Activated CD4-positive, alpha-beta T cell treated with anti-CD3 and anti-CD28 coated beads for 48 hours (primary cell): ENCODE measurements around the gene BIN1.
"Not testable (repeated sequence)": the region's sequence is repeated elsewhere in the genome, so short reads cannot be mapped to it uniquely, and the experiment has no call there.

ENCODE experiments used
- DNase-seq: peaks from one replicate; pipeline ENCODE4 v3.0.0-alpha.2; 2020

BIN1 gene

GRCh38 chr2:127043367-127044164 lies 63.4 kb downstream of the BIN1 start:
- DNase-seq: no peak

DNA sequence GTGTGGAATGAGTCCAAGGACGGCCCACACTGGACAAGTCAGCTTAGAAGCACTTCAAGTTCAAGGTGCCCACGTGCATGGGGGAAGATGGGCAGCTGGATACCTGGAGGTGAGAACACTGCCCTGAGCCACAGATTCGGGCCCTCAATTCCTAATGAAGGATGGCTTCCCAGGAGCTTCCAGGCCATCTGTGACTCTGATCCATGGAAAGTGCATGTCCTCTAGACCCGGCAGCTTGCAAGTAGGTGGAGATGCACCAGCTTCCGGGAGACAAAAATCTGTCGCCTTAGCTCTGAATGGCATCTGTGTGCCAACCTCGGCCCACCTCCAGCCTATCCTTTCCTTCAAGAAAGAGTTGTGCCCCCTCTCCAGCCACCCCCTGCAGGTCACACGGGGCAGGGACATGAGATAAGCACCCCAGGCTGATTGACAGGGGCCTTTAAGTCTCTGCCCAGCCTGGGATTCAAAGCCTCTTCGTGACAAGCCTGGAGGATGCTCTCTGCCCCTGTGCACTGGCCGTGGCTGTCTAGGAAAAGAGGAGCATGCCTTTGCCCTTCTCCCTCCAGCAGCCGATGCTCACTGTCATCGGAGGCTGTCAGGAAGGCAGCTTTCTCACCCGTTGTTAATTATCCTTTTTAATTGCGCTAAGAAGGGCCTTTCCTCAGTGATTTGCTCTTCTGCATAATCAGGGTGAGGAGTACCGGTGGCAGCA lies 65.5 kb downstream of the BIN1 start:
- DNase-seq: no peak

DNA sequence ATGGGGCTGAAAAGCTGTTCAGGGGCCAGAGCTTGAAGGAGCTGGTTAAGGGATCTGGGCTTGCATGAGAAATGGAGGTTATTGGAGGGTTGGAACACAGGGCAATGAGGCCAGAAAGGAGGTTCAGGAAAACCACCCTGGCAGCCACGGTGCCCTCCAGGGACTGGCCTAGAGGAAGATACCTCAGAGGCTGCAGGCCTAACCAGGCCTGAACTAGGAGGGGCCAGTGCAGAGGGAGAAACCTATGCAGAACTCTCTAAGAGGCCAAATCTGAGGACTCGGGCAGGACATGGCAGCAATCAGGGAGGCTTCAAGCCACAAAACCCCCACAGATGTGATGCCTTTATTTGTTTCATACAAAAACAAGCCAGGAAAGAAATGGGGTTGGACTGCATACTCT lies 66.8 kb downstream of the BIN1 start:
- DNase-seq: no peak

- DNase-seq: no peak
These were observed 67.4 kb downstream of the BIN1 start for GRCh38 chr2:127039387-127040031.

DNA sequence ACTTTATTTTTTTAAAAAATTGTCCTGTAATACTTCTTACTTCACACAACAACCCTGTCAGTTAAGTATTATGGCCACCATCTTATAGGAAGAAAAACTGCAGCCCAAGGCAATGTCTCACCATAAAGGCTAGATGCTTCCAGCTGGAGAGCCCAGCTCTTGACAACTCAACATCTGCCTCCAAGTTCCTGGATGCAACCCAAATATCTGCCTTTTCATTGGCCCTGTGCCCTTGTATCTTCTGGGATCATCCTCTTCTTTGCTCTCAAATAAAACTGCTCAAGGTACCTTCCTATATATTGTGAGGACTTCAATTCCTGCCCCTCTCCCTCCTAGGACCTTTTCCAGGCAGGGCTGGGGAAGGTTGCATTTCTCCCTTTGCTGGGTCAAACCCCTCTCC lies 69.5 kb downstream of the BIN1 start:
- no peak for DNase-seq

DNA sequence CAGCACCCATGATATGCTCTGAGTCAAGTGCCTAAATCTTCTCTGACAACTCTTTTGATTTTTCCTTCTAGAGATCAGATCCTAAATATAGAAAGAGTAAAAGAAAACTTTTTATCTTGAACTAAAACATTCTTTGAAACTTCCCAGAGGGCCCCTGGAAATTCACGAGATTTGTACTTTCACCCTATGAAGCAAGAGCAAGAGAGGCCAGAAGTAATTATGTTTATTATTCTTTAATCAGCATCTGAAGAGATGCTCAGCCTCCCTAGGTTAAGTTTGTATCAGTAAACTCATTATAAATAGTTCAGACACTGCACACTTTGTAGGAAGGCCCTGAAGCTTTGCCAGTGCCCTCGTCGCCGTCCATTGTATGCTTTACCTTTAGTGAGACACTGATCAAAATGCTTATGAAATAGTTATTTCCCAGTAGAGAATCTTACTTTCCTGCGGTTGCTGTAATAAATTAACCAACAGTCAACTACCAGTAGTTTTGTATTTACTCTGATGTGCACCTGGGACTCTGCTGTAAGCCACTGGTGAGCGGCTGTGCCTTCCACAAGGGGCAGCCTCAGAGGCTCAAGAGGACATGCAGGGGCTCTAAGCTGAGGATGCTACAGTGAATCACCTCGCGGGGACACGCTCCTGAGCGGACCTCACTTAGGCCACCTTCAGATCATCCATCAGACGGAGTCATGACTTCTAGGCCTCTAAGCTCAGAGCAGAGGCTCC lies 71.9 kb downstream of the BIN1 start:
- no peak for DNase-seq

GRCh38 chr2:127034051-127034450 lies 72.9 kb downstream of the BIN1 start:
- no peak for DNase-seq

DNA sequence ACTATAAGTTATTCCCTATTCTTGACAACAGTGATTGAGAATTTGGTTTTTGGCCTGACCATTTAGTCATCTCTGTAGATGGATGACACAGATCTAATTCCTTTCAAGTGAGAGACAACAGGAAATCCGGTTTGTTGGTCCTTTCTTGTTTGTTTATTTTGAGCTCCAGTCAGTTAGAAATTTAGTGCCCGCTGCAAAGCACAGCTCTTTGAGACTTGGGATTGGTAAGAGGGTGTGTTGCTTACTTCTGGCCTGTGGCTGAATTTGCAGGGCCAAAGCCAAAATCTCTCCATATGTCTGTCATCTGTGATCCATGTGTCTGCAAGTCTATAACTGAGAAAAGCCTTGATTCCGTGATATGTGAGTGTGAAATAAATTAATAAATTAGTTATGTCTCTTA lies 74.3 kb downstream of the BIN1 start:
- DNase-seq: no peak

- DNase-seq: no peak
These were observed 77.5 kb downstream of the BIN1 start for GRCh38 chr2:127029350-127030051.

DNA sequence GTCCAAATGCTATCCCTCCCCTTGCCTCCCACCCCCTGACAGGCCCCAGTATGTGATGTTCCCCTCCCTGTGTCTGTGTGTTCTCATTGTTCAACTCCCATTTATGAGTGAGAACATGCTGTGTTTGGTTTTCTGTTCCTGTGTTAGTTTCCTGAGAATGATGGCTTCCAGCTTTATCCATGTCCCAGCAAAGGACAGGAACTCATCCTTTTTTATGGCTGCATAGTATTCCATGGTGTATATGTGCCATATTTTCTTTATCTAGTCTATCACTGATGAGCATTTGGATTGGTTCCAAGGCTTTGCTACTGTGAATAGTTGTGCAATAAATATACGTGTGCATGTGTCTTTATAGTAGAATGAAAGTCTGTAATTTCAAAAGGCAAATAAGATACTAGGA lies 78.2 kb downstream of the BIN1 start:
- DNase-seq: not testable (repeated sequence)

GRCh38 chr2:127027715-127028114 lies 79.2 kb downstream of the BIN1 start:
- DNase-seq: no peak

GRCh38 chr2:127025359-127026166 lies 81.4 kb downstream of the BIN1 start:
- peak; percentile 80 for DNase-seq

DNA sequence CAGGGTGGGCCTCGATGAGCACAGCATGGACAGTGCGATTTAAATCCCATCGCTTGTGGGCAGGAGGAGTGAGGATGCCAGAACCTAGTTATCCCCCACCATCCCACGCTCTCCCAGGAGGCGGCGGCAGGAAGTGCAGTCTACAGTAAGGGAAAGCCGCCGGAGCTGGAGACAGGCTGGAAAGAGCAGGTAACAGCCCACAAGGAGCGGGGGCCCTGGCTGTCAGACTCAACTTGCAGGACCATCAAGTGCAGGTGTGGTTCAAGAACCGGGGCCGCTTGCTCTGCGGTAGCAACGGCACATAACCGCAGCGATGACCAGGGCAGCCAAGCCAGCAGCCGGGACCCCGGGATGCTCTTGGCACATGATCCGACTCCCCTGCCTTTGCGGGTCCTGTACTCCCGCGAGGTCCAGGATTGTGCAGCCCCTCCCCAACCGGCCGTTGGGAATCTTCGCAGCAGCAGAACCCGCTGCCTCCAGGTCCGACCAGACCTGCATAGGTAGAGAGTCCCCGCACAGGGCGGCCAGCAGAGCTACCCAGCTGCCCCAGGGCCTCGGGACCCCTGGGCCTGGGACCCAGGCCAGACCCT lies 82.1 kb downstream of the BIN1 start:
- no peak for DNase-seq

DNA sequence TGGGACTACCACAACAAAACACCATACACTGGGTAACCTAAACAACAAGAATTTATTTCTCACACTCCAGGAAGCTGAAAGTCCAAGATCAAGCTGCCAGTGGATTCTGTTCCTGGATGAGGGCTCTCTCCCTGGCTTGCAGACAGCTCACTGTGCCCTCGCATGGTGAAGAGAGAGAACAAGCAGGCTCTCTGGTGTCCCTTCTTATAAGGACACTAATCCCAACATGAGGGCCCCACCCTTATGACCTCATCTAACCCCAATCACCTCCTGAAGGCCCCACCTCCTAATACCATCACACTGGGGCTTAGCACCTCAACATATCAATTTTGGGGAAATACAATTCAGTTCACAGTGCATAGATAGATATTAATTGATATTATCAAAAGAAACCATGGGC lies 83.5 kb downstream of the BIN1 start:
- DNase-seq: no peak

DNA sequence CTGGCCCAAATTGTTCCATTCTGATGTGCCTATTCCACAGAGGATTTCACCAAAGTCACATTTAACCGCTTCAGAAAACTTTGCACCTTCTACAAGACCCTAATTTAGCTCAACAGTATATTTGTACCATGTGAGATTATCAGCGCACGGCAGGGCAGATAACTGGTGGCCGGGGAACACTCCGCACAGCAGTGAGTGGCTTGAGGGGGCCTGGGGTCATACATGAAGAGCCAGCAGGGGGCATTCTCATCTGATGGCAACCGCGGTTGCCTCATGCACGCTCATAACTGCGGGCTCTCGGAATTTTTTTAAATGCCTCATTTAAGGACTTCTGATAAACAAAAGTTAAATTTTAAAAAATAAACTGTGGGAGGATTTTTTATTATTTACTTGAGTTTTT lies 84.1 kb downstream of the BIN1 start:
- no peak for DNase-seq

- DNase-seq: no peak
These were observed 86.4 kb downstream of the BIN1 start for GRCh38 chr2:127020536-127020935.

- DNase-seq: no peak
These were observed 89.4 kb downstream of the BIN1 start for GRCh38 chr2:127017548-127017947.

GRCh38 chr2:127016329-127016728 lies 90.6 kb downstream of the BIN1 start:
- DNase-seq: no peak

DNA sequence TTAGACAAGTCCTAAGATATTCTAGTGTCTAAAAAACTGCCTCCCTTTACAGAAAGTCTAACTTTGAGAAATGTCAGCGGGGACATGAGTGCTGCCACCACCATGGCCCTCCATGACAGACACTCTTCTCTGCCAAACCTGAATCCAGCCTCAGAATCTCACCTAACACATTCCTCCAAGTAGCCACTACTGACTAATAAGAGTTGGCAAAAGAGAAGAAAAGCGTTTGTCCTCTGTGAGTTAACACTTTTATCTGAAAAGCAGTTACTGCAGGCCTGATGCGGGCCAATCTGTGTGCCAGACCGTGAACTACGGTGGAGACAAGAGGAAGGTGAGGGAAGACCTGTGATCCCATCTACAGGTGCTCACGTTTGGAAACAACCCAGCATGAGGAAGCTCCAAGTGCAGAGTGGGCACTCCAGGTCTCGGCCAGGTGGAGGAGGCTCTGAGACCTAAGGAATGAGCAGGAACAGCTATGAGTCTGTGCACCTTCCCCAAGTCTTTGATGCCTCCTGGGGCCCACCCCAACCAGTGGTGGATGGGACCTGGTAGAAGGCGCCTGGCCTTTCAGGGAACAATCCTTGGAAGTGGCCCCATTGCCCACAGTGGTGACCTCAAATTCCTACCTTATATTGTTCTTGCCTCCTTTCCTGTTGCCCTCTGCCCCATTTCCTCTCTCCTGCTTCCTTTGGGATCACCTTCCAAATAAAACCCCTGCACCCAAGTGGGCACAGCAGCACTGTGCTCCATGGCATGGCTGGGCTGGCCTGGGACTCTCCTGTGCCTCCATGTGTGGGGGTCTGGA lies 91.6 kb downstream of the BIN1 start:
- DNase-seq: no peak

DNA sequence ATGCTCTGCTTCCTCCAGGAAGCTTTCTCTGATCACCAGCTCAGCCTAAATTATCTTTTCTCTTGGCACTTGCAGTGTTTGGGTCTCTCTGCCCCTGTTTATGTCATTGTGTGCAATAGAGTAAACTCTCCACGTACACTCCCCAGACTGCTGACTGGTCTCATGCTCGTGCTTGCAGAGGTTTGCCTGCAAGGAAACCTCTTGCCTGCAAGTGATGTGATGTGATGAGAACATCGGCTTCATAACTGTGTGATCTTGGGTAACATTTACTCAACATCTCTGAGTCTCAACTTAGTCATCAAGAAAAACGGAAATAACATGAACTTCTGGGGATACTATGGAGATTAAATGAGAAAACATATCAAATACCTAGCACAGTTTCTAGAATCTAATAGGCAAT lies 92.3 kb downstream of the BIN1 start:
- DNase-seq: no peak

GRCh38 chr2:127014224-127014623 lies 92.7 kb downstream of the BIN1 start:
- no peak for DNase-seq
